GM21526 (cell line): ENCODE data around the gene SAMD4A.

Source experiments
- ATAC-seq: cut with Tn5 transposase; IDR thresholded peaks from one replicate; pipeline ENCODE4 v1.9.1; 2021; ENCODE audit warnings: moderate library complexity; ENCODE audit not compliant: unreplicated experiment, low FRiP score

SAMD4A gene

DNA sequence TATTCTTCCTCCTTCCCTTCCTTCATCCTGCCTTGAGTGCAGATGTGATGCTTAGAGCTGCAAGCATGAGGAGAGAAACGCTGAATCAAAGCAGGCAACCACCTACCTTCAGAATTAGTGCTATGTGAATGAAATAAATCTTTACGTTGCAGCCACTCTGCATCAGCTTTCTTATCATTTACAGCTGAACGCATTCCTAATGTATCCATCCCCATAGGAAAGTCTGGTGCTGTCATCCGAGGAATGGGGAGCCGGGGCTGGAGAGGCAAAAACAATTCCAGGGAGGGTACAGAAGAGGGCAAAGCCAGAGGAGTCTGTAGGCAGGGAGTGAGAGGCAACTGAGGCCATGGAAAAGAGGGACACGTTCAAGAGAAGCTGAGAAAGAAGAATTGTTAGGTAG is 245.7 kb downstream of the SAMD4A start:
- ATAC-seq = no peak

DNA sequence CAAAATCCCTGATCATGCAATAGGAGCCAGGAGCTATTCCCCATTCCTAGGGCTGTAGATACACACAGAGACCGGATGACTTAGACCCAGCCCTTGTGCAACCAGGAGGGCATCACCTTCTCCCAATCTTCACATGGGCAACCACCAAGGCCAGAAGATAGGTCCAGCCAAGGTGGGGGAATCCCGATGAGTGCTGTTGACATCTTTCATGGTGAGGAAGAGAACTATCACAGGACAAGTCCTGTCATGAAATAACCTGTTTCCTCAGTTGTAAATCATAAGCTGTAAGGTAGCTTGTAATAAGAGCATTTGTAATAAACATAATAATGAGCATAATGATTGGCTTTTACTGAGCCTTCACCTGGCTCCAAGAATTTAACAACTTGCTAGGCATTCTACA is 246.2 kb downstream of the SAMD4A start:
- no peak for ATAC-seq

DNA sequence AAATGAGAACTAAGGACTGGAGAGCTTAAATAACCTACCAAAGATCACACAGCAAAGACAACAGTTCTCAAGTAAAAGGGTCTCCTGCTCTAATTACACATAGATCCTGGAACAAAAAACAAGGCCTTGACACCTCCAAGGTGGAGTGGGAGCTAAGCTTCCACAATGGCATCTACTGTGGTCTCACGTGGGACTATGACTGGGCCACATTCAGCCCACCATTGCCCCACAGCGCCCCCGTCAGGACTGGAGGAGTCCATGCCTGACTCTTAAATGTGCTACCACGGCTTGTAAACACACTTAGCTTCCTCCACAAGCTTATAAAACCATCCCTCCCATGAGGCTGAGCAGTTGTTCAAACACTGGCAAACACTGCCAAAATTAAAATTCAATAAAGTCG is 247.1 kb downstream of the SAMD4A start:
- no peak for ATAC-seq

DNA sequence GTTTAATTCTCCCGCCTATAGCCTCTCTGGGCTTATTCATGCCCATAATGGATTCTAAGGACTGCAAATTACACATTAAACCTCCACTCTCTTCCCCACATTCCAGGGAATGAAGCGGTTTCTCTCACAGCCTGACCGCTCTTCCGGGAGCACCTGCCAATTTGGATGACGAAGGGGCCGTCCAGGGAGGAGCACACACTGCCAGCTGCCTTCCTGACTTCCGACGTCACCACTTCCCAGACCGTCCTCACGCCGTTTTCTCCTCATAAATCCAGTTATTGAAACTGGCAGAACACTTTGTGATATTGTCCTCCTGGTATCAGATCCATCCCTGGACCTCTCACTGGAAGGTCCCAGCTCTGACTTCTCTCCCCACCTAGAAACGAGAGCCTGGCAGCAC is 248.1 kb downstream of the SAMD4A start:
- no peak for ATAC-seq

DNA sequence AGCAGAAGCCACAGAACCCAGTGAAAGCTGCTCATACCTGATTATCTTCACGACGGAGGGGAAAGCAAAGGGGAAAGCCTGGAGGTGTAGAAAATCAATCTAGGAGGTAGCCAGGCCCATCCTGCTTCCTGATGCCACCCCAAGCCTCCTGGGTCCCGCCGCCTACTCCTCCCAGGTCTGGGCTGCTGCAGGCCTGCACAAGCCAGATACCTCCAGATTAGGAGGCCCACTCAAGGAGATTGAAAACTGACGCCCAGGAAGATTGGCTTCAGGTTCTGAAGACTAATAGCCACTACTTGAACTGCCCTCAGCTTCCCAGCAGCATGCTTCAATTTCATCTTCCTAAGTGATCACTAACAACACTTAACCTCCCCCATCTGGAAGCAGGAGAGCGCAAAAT is 248.6 kb downstream of the SAMD4A start:
- ATAC-seq = no peak

DNA sequence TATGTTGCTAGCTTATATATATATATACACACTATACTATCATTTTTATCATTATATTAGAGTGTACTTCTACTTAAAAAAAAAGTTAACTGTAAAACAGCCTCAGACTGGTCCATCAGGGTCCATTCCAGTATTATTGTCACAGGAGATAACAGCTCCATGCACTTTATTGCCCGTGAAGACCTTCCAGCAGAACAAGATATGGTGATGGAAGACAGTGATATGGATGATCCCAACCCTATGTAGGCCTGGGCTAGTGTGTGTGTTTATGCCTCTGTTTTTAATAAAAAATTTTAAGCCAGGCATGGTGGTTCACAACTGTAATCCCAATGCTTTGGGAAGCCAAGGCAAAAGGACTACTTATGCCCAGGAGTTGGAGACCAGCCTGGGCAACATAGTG is 249.5 kb downstream of the SAMD4A start:
- no peak for ATAC-seq

DNA sequence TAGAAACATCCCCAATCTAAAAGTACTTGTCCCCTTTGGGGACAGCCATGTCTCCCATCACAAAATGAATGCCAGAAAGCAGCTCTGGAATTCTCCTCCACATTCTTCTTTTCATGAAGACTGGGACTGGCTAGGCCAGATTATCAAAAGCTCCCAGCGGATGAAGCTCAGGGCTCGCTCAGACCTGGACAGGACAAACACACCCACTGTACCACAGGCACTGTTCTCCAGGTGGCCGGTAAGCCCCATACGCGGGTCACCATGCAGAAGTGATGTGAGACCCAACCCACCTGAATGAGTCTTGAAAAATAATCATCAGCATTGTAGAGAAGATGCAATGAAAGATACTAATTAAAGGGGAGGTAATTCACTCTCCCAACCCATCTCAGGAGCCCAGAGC is 250.6 kb downstream of the SAMD4A start:
- no peak for ATAC-seq

DNA sequence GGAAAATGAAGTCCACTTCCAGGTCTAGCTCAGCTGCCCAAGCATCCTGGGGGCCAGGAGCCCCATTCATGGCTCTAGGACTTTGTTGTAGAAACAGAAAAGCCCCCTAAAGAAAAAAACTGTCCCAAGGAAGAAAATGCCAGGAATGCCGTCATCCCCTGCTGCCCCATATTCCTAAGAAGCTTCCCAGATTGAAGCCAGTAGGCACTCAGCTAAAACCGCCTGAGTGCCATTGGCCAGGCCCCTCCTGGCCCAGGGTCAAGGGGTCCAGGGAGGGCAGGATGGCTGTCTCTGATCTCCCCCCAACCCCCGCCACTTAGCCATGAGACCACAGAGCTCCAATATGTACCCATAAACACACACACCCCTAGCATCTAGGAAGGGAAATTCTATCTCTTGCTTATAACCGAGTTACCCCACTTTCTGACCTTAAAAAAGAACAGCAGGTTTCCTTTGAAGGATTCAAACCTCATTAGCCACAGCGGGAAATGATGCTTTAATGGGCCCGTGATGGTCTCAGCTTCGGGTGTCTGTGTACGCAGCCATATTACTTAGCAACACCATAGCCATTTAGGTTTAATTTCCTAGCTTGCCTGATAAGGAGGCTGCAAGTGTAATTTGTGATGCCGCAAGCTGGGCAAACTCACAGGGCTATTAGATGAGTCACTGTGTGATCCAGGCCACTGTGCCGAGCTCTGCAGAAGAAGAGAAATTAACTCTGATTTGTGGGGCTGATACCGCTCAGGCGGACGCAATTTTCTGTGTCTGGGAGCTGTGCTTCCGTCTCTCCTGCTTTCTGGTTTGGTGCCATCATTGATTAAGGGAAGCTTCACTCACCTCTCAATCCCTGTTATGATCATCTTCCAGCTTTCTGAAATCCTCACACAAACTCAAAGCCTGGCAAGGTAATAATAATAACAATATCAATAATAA is 251.5 kb downstream of the SAMD4A start:
- ATAC-seq = no peak

DNA sequence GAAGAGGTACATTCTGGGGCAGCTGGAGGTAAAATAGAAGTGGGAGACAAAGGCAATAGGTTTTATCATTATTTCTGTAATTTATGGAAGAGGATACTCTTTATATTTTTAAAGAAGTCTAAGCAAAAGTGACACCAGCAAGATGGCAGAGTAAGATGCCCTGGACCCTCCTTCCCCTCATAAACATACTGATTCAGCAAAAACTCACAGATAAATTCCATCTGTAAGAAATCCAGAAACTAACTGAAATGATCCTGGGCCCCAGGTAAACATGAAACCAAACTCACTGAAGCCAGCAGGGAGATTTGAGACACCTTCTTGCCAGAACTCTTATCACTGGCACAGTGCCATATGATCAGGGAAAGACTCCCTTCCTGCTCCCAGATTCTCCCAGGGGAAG is 255.8 kb downstream of the SAMD4A start:
- no peak for ATAC-seq

DNA sequence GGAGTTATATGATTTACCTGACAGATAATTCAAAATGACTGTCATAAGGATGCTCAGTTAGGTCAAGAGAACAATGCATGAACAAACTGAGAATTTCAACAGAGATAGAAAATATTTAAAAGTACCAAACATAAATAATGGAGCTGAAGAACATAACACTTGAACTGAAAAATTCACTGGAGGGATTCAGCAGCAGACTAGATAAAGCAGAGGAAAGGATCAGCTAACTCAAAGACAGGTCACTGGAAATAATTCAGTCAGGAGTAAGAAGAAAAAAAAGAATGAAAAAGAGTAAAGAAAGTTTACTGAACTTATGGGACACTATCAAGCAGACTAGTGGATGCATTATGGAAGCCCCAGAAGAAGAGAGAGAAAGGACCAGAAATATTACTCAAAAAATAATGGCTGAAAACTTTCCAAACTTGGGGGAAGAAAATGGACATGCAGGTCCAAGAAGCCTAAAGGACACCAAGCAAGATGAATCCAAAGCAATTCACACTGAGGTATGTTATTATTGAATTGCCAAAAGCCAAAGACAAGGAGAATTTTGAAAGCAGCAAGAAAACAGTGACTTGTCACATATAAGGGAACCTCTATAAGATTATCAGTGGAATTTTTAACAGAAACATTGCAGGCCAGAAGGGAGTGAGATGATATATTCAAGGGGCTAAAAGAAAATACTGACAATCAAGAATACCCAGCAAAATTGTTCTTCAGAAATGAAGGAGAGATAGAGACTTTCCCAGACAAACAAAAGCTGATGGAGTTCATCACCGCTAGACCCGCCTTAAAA is 257.0 kb downstream of the SAMD4A start:
- ATAC-seq = no peak

DNA sequence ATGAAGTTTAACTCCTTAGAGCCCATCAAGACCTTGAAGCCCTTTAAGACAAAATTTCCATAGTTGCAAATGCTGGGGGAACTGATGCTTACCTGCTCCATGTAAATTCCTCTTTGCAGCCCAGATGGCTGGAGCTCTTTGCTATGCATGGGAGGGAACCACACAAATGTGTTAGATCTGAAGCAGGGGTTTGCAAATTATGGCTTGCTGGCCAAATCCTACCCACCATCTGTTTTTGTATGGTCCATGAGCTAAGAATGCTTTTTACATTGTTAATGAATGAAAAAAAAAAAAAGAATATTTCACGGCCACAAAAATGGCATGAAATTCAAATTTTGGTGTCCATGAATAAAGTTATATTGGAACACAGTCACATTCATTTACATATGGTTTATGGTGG is 261.1 kb downstream of the SAMD4A start:
- ATAC-seq = no peak

DNA sequence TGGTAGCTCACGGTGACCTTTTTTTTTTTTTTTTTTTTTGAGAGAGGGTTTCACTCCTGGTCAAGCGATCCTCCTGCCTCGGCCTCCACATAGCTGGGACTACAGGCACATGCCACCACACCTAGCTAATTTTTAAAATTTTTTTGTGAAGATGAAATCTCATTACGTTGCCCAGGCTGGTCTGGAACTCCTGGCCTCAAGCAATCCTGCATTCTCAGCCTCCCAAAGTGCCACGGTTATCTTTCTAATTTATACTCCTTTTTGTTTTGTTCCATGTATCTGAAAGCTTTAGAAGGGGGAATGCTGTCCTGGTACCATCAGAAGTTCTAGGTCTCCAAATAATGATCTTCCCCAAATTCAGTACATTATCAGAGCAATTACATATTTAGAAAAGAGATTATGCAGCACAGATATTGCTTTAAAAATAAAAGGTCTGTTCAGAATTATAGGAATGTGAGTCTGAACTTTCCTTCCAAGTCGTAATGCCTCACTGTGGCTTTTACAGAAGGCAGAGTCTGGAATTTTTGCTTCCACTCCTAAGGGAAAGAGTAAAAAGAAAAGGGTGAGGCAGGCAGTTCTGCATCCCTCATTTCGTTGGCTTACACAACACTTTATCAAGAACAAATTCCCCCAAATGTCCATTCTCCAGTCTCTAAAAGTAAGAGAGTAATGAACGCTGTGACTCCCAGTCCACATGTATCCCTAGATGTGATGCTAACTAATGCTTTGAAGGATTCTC is 262.7 kb downstream of the SAMD4A start:
- ATAC-seq = no peak

DNA sequence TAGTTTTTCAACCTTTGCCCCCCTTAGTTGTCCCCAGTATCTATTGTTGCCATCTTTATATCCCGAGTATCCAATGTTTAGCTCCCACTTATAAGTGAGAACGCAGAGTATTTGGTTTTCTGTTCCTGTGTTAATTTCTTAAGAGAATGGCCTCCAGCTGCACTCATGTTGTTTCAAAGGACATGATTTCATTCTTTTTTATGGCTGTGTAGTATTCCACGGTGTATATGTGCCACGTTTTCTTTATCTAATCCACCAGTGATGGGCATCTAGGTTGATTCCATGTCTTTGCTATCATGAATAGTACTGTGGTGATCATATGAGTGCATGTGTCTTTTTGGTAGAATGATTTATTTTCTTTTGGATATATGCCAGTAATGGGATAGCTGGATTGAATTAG is 263.7 kb downstream of the SAMD4A start:
- ATAC-seq = no peak

DNA sequence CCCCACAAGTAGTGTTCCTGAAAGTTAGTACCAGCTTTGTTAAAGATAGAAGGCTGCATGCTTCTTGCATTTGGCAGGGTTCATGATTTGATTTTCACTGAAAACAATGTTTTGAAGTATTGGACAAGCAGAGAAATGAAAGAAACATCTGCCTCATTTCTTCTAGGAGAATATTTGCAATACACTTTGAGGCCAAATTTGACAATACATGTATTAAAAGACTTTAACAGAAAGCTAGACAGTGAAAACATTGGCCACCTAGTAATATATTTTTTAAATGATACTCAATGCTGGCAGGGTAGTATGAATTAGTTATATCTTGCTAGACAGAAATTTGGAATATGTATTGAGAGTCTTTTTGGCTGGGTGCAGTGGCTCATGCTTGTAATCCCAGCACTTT is 267.2 kb downstream of the SAMD4A start:
- ATAC-seq = no peak

DNA sequence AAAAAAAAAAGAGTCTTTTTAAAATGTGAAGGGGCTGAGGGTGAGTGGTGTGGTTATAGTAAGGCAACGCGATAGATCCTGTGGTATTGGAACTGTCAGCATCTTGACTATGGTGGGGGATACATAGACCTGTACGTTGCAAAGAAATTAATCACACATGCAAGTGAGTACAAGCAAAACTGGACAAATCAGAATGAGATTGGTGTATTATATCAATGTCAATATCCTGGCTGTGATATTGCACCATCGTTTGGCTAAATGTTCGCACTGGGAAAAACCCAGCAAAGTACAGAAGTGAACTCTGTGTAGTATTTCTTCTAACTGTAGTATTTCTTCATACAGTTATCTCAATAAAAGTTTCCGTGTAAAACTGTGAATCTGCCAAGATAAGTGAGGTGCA is 267.8 kb downstream of the SAMD4A start:
- no peak for ATAC-seq

DNA sequence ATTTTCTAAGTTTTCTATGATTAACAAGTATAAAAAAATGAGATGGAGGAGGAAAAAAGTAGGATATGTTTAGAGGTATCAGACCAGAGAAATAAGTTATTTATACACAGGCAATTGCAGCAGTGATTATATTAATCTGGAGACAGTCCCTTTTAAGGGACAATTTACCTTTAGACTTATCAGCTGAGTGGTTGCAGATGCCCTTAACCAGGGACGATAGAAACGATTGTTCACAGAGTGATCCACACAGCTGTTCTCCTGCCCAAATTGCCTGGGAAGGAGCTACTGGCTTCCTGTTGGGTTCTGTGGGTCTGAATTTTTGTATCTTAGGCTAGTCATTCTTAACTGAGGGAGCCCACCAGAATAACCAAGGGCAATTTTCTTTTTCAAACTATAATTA is 269.3 kb downstream of the SAMD4A start:
- no peak for ATAC-seq

DNA sequence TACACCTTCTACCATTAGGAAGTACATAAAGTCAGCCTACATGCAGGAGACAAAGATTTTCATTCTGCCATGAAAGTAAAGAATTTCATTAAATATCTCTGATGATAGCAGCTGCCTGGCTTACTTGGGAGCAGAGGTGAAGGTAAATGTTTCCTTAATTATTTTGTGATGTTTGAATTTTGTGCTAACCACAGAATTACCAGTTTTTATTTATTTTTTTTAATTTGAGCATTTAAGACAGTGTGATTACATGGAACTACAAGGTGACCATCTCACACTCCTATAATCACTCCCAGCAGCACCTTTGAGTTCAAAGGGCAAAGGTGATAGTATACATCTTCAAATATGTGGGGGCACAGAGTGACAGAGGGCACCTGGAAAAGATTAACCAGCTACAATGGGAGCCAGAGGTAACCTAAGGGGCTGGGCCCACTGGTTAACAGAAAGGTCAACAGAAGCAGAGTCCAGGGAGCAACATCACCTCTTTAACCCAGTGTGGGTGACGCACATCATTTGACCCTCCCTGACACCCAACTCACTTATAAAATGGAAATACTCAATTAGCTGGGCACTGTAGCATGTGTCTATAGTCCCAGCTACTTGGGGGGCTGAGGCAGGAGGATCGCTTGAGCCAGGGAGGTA is 270.7 kb downstream of the SAMD4A start:
- no peak for ATAC-seq

DNA sequence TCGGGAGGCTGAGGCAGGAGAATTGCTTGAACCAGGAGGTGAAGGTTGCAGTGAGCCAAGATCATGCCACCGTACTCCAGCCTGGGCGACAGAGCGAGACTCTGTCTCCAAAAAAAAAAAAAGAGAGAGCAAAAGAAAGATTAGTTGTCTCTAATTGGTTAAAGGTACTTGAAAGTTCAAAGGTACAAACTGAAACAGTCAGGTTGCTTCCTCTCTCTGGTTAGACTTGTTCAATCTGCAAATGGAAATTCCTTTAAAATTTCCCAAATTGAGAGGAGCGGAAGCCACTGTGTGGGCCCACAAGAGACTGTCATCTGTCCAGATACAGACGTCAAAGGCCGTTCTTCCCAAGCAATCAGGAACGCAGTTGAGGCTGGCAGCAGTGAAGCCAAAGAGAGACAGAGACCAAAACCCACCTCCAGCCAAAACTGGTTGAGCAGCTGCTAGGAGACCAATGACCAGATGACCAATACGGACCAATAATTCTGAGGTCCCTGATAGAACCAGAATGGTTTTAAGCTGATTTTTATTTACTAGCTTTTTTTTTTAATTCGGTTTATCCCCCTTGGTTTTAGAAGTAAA is 272.1 kb downstream of the SAMD4A start:
- ATAC-seq = no peak

DNA sequence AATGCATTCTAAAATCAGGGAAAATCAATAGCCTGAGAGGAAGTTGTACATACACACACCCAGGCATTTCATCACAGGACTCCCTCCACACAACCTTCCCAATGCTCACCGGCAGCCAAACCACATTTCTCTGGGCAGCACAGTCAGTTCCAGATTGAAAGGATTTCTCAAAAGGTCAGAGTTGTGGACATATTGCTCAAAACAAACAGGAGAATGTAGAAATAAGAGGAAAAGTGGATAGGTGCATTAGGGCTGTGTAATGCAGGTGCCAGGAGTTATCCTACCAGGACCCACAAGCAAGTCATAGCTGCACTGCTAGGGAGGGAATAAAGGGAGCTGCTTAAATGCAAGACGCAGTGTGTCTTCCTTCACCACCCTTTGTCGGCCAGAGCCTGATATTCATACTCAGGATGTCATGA is 272.8 kb downstream of the SAMD4A start:
- no peak for ATAC-seq

DNA sequence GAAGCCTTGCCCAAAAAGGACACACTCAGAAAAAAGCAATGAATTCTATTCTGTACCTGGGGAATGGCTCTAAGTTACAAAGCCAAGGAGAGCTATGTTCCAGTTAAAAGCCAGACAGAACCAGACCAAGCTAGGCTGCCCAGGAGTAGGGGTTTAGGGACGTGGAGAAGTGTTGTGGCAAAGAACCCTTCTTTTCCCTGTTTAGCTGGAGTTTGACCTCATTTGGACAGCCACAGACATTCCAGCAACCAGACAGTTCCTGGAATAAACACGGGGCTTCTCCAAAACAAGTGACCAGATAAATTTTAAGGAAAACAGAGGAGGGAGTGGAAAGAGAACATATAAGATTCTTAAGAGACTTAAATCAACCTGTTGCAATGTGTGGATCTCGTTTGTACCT is 273.4 kb downstream of the SAMD4A start:
- ATAC-seq = no peak
